Breast epithelium (tissue), 4 donors: ENCODE results near the gene HILPDA. TPM values are rescaled to one million over a fixed set of nuclear protein-coding genes. Genes with fewer than 3 reads are reported as not detected.

Experiments used
- DNase-seq, 2 donors: peaks; one replicate each; pipeline ENCODE4 v3.0.0-alpha.2; 2019; ENCODE audit warnings: low spot score in 2 of 2
- H3K27ac ChIP-seq, 2 donors: fragments of 200-600 bp; sonication (generic) in 1 of 2; one replicate each; pipeline ENCODE4 v1.5.1; 2016 to 2019; ENCODE audit warnings: mild to moderate bottlenecking in 1 of 2
- H3K27me3 ChIP-seq, 2 donors: fragments of 200-600 bp; sonication (generic) in 1 of 2; one replicate each; pipeline versions ENCODE4 v1.5.1 to v1.6.0; 2017 to 2019; ENCODE audit warnings: control low read depth in 1 of 2, mild to moderate bottlenecking in 1 of 2
- H3K36me3 ChIP-seq: fragments of 200-600 bp; one replicate; pipeline ENCODE4 v1.5.1; 2019
- H3K4me1 ChIP-seq, 2 donors: fragments of 200-600 bp; sonication (generic); one replicate each; pipeline ENCODE4 v1.5.1; 2016 to 2019; ENCODE audit warnings: control low read depth in 1 of 2
- H3K4me3 ChIP-seq, 3 donors: fragments of 200-600 bp; sonication (generic); 1 replicate in 2 of 3; 2 replicates in 1 of 3; pipeline ENCODE4 v1.5.1; 2016 to 2019; ENCODE audit warnings: mild to moderate bottlenecking in 3 of 3, moderate library complexity in 2 of 3
- H3K9me3 ChIP-seq, 2 donors: fragments of 200-600 bp; sonication (generic) in 1 of 2; one replicate each; pipeline ENCODE4 v1.5.1; 2016 to 2019; ENCODE audit warnings: control low read depth in 1 of 2
- POLR2A ChIP-seq: fragments of 450-650 bp; IDR thresholded peaks from one replicate; pipeline ENCODE4 v1.6.1; 2016; ENCODE audit warnings: antibody characterized with exemption, mild to moderate bottlenecking, moderate library complexity
- POLR2AphosphoS5 ChIP-seq, 3 donors: sonication (generic); formaldehyde crosslinking; IDR thresholded peaks; one replicate each; pipeline ENCODE4 v1.6.1; 2017; ENCODE audit warnings: antibody characterized with exemption in 3 of 3
- intact Hi-C: fragments of 100-400 bp; cut with DNase I; formaldehyde crosslinking; loops from one replicate; pipeline ENCODE4 v1.15.1; 2023; ENCODE audit warnings: low total_unique reads
- total RNA-seq, 3 donors: library from RNA; depleted of rRNA; stranded (reverse); fragments of >200 nt; gene quantifications; one replicate each; pipeline ENCODE4 v1.1.0, GENCODE V29; 2016
- TF ChIP-seq, protein P1 (sequence below), 3 donors: fragments of 450-650 bp; IDR thresholded peaks; one replicate each; pipeline ENCODE4 v1.5.1; 2016 to 2017; ENCODE audit warnings: antibody characterized with exemption in 3 of 3, mild to moderate bottlenecking in 3 of 3, moderate library complexity in 3 of 3

Gene HILPDA, protein sequence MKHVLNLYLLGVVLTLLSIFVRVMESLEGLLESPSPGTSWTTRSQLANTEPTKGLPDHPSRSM
- total RNA-seq: 10 to 100 TPM; 25.3 to 34.4 (median 27.7) TPM

DNA sequence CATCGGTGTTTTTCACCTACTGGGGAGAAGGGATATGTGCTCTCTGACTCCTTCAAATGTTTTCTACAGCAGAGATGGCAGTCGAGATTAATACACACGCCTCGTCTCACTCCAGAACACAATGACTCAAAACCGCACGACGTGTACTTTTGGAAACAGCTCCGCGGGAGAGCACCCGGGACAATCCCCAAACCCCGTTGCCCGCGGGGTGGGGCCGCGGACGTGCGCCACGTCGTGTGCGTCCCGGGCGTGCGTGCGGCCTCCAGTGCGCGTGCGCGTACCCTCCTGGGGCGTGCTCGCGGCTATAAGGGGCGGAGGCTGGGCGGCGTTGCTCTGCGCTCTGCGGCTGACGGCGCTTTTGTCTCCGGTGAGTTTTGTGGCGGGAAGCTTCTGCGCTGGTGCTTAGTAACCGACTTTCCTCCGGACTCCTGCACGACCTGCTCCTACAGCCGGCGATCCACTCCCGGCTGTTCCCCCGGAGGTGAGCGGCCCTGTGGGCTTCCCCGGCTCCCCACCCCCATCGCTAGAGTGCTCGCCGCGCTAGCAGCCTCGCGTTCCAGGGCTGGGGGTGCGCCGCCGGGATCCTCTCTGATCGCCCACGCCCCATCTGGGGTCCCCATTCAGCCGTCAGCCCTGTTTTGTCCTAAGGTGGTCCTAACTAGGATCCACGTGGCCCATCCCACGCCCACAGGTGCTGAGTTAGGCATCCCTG is at the start of gene HILPDA:
HILPDA (plus strand) TSS at position 336 of the 712 bp plus-strand sequence. CDS start 1,391 bp downstream, outside the sequence.
- Histone ChIP-seq H3K4me1 (peaks cover 0 to 11% of the 10 kb centered on the region in 2 donors), H3K36me3 (no peaks in the 10 kb centered on the region), H3K27me3 (no peaks in the 10 kb centered on the region), H3K4me3 (peak within 1 kb of the TSS; percentile 74 to 99 (median 84)), H3K27ac (peak within 1 kb of the TSS; percentile 92 to 96), H3K9me3 (no peaks in the 10 kb centered on the region)
- DNase-seq: peak; percentile 87 to 91
- intact Hi-C loops: no loop called here
- TF ChIP-seq, protein P1, sequence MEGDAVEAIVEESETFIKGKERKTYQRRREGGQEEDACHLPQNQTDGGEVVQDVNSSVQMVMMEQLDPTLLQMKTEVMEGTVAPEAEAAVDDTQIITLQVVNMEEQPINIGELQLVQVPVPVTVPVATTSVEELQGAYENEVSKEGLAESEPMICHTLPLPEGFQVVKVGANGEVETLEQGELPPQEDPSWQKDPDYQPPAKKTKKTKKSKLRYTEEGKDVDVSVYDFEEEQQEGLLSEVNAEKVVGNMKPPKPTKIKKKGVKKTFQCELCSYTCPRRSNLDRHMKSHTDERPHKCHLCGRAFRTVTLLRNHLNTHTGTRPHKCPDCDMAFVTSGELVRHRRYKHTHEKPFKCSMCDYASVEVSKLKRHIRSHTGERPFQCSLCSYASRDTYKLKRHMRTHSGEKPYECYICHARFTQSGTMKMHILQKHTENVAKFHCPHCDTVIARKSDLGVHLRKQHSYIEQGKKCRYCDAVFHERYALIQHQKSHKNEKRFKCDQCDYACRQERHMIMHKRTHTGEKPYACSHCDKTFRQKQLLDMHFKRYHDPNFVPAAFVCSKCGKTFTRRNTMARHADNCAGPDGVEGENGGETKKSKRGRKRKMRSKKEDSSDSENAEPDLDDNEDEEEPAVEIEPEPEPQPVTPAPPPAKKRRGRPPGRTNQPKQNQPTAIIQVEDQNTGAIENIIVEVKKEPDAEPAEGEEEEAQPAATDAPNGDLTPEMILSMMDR (IDR thresholded peaks at IDR 0.05): no peak
- TF ChIP-seq POLR2A: peak; percentile 63
- TF ChIP-seq POLR2AphosphoS5 (IDR thresholded peaks at IDR 0.05): peak; percentile 85 to 90 (median 86)

DNA sequence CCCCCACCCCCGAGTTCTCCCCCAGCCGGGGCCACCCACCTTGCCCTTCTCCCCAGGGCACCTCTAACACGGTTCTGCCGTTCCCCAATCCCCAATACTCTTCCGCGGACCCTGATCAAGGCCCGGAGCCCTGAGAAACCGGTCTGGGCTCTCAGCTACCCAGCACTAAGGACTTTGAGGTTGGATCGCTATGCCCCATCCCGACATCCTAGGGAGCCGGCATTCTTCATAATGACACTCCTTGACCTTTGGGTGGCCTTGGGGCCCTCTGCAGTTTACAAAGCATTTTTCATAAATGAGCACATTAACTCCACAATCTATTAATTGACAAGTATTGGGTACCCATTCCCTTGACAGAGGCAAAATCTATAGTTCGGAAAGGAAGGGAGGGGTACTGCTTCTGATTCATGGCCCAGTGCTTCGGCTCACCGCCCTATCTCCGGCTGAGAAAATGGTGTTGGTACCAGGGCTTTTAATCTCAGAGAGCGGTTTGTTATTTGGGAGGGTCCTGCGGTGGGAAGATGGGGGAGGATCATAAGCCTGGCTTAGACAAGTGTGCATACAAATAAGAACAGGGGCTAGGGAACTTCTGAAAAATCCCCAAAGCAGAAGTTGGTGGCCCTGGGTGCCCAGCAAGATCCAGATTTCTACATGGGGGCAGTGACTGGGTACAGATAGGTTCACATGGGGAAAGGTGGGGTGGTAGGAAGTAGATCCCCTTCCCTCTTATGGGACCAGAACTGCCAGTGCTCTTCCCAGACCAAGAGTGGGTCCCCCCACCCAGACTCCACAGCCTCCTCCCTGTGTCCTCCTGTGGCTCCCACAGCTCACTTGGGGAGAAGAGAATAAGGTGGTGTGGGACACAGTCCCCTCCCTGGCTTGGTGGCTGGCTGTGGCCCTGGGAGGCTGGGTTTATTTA is 49.1 kb upstream of the HILPDA start:
- no peak for DNase-seq
- Histone ChIP-seq H3K36me3 (no peaks in the 10 kb centered on the region), H3K27me3 (no peaks in the 10 kb centered on the region), H3K9me3 (no peaks in the 10 kb centered on the region), H3K4me1 (peaks cover 8 to 18% of the 10 kb centered on the region in 2 donors), H3K27ac (peak overlapping the region; percentile 29 to 94), H3K4me3 (peak overlapping the region; percentile 70 to 96 (median 81))
- intact Hi-C loops: no loop called here
- TF ChIP-seq POLR2AphosphoS5 (IDR thresholded peaks at IDR 0.05): no peak
- TF ChIP-seq POLR2A: no peak
- TF ChIP-seq, protein P1 (IDR thresholded peaks at IDR 0.05): no peak

DNA sequence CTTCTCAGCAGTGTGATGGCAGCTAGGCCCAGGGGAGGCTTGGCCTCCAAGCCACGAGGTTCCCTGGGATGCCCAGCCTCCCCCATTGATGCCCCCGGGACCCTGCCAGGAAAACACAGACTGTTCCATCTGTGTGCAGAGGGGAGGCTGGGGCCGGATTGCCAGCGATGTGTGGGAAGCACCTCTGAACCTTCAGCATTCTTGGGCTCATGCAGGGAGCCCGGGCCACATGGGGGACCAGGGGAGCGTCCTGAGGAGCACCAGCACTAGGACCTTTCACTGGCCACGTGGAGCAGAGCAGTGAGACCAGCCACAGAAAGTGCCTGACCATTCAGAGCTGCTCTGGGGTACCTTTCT is 48.5 kb upstream of the HILPDA start:
- intact Hi-C loops: no loop called here
- no peaks in the 10 kb centered on the region for H3K27me3 ChIP-seq
- no peaks in the 10 kb centered on the region for H3K9me3 ChIP-seq
- H3K4me1 ChIP-seq: peaks cover 8 to 18% of the 10 kb centered on the region in 2 donors
- H3K4me3 ChIP-seq: no peak overlapping the region
- peak overlapping the region; percentile 29 to 94 for H3K27ac ChIP-seq
- H3K36me3 ChIP-seq: no peaks in the 10 kb centered on the region
- TF ChIP-seq POLR2AphosphoS5 (IDR thresholded peaks at IDR 0.05): no peak
- TF ChIP-seq, protein P1 (IDR thresholded peaks at IDR 0.05): no peak
- no peak for TF ChIP-seq POLR2A
- no peak for DNase-seq

DNA sequence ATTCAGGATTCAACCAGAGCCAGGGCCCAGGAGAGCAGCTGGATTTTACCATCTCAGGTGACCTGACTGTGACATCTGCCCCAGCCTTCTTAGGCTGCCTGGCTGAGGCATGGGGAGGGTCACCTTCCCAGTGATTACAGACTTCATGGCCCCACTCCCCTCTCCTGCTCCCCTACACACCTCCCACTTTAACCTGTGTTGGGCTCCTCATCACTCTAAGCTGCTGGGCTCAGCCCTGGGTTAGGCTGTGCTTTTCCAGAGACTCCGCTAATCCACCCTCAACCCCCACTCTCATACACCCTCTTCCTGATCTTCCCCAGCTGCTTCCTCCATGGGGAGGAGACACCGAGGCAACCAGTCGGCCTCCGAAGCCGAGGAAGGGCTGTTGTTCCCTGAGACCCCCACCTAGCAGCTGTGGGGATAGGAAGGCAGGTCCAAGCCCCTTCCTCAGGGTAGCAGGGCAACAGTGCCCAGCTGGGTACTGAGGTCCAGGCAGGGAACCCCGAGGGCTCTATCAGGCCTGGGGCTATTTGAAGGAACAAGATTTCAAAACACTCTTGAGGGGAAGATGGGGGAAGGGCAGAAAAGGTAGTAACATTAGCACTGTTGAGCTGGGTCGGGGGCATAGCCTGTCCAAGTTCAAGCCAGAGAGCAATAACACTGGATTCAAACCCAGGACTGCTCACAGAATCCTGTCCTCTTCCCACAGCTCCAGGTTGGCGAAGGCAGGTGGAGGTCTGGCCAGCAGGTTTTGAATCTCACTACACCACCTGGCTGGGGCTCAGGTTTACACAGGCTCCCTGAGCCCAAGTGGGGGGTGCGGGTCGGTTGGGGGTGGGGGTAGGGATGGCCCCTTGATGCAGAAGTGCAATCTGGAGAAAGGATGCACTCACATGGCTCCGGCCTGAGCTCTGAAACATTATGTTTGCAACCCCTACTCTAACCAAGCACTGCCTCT is 47.6 kb upstream of the HILPDA start:
- Histone ChIP-seq H3K9me3 (no peaks in the 10 kb centered on the region), H3K4me3 (peak overlapping the region in 2 of 3 donors; percentile 66 to 78), H3K27me3 (no peaks in the 10 kb centered on the region), H3K36me3 (no peaks in the 10 kb centered on the region), H3K4me1 (peaks cover 8 to 18% of the 10 kb centered on the region in 2 donors), H3K27ac (peak overlapping the region; percentile 90 to 94)
- intact Hi-C loops: no loop called here
- DNase-seq: no peak
- no peak for TF ChIP-seq POLR2A
- TF ChIP-seq, protein P1 (IDR thresholded peaks at IDR 0.05): no peak
- no peak for TF ChIP-seq POLR2AphosphoS5 (IDR thresholded peaks at IDR 0.05)
